PFSK-1 (cell line): ENCODE measurements around the gene YBX2.

ENCODE experiments used
- FOXP2 ChIP-seq: optimal IDR thresholded peaks from 2 replicates; pipeline ENCODE3; 2011; ENCODE audit warnings: borderline replicate concordance, control low read depth, inconsistent platforms; ENCODE audit not compliant: insufficient read depth; ENCODE audit errors: extremely low read length, extremely low read depth
- POLR2AphosphoS5 ChIP-seq: IDR thresholded peaks from 2 replicates; pipeline ENCODE4 v1.6.1; 2012; ENCODE audit warnings: low read depth, mild to moderate bottlenecking, control low read depth, low read length, moderate library complexity
- REST ChIP-seq, 2 experiments: IDR thresholded peaks; 2 replicates each; pipeline versions ENCODE4 v1.6.1 to v1.8.0; 2011 to 2012; ENCODE audit warnings: low read depth in 2 of 2, low read length in 2 of 2, control low read depth in 1 of 2, inconsistent platforms in 1 of 2, mild to moderate bottlenecking in 1 of 2, moderate library complexity in 1 of 2; ENCODE audit not compliant: insufficient read depth in 1 of 2
- SIN3A ChIP-seq: IDR thresholded peaks from 2 replicates; pipeline ENCODE4 v1.6.1; 2012; ENCODE audit warnings: mild to moderate bottlenecking, low read length, moderate library complexity, borderline replicate concordance; ENCODE audit not compliant: insufficient read depth
- TAF1 ChIP-seq: IDR thresholded peaks from 2 replicates; pipeline ENCODE4 v1.6.1; 2012; ENCODE audit warnings: low read length, control low read depth, borderline replicate concordance; ENCODE audit not compliant: insufficient read depth

Gene YBX2

GRCh38 chr17:7323731-7324437 is 29.4 kb upstream of the YBX2 start:
- TF ChIP-seq TAF1 (no peak), SIN3A (no peak), FOXP2 (no peak), POLR2AphosphoS5 (no peak), REST (IDR thresholded peaks at IDR 0.05; ENCODE audit: insufficient read depth in 1 of 2, low read depth in 2 of 2, low read length in 2 of 2) (no peak)

GRCh38 chr17:7322520-7323194 is 28.2 kb upstream of the YBX2 start:
- TF ChIP-seq POLR2AphosphoS5: no peak
- TF ChIP-seq REST (IDR thresholded peaks at IDR 0.05; ENCODE audit: insufficient read depth in 1 of 2, low read depth in 2 of 2, low read length in 2 of 2): no peak
- TF ChIP-seq TAF1: no peak
- TF ChIP-seq FOXP2: no peak
- TF ChIP-seq SIN3A: no peak

GRCh38 chr17:7321466-7321865 is 27.0 kb upstream of the YBX2 start:
- TF ChIP-seq TAF1: no peak
- no peak for TF ChIP-seq POLR2AphosphoS5
- no peak for TF ChIP-seq FOXP2
- no peak for TF ChIP-seq SIN3A
- no peak for TF ChIP-seq REST (IDR thresholded peaks at IDR 0.05; ENCODE audit: insufficient read depth in 1 of 2, low read depth in 2 of 2, low read length in 2 of 2)

- no peak for TF ChIP-seq SIN3A
- no peak for TF ChIP-seq REST (IDR thresholded peaks at IDR 0.05; ENCODE audit: insufficient read depth in 1 of 2, low read depth in 2 of 2, low read length in 2 of 2)
- no peak for TF ChIP-seq TAF1
- no peak for TF ChIP-seq FOXP2
- TF ChIP-seq POLR2AphosphoS5: no peak
These were observed 23.9 kb upstream of the YBX2 start for GRCh38 chr17:7318121-7318860.
